Thyroid gland (tissue), 4 donors: Measurements from ENCODE around the gene SLC31A1. TPM values are rescaled to one million over a fixed set of nuclear protein-coding genes. Genes with fewer than 3 reads are reported as not detected.

Source experiments
- DNase-seq, 2 donors: peaks; one replicate each; pipeline ENCODE4 v3.0.0-alpha.2; 2019
- H3K27ac ChIP-seq, 3 donors: fragments of 200-600 bp; sonication (generic); 1 replicate in 2 of 3; 2 replicates in 1 of 3; pipeline ENCODE4 v1.5.1; 2016 to 2019; ENCODE audit warnings: mild to moderate bottlenecking in 1 of 3, moderate library complexity in 1 of 3
- H3K27me3 ChIP-seq: fragments of 200-600 bp; sonication (generic); one replicate; pipeline ENCODE4 v1.5.1; 2019
- H3K36me3 ChIP-seq, 2 donors: fragments of 200-600 bp; sonication (generic); one replicate each; pipeline ENCODE4 v1.5.1; 2016 to 2019
- H3K4me1 ChIP-seq, 2 donors: fragments of 200-600 bp; sonication (generic); one replicate each; pipeline ENCODE4 v1.5.1; 2017 to 2019
- H3K4me3 ChIP-seq, 3 donors: fragments of 200-600 bp; sonication (generic); replicated peaks in 1 of 3; 1 replicate in 2 of 3; 2 replicates in 1 of 3; pipeline ENCODE4 v1.5.1; 2016; ENCODE audit warnings: mild to moderate bottlenecking in 1 of 3
- H3K9me3 ChIP-seq: fragments of 200-600 bp; sonication (generic); one replicate; pipeline ENCODE4 v1.5.1; 2017
- POLR2A ChIP-seq, 2 donors: fragments of 450-650 bp; IDR thresholded peaks; one replicate each; pipeline ENCODE4 v1.6.1; 2017; ENCODE audit warnings: antibody characterized with exemption in 2 of 2, mild to moderate bottlenecking in 2 of 2, moderate library complexity in 1 of 2
- WGBS, 2 donors: methylation state at CpG; one replicate each; pipeline ENCODE4 v1.1.5; 2017; 5-methylcytosine and 5-hydroxymethylcytosine counted together
- intact Hi-C: fragments of 100-400 bp; cut with DNase I; formaldehyde crosslinking; loops from one replicate; pipeline ENCODE4 v1.15.1; 2023
- total RNA-seq, 4 donors: library from RNA; depleted of rRNA; stranded (reverse); fragments of >200 nt; gene quantifications; one replicate each; pipeline ENCODE4 v1.2.3, GENCODE V29; 2016
- TF ChIP-seq, protein P1 (sequence below), 6 experiments: fragments of 200-600 bp in 3 of 6; fragments of 450-650 bp in 3 of 6; sonication (generic) in 3 of 6; IDR thresholded peaks; one replicate each; pipeline ENCODE4 v1.5.1; 2016 to 2019; ENCODE audit warnings: antibody characterized with exemption in 6 of 6, mild to moderate bottlenecking in 2 of 6, inconsistent platforms in 1 of 6, moderate library complexity in 1 of 6

SLC31A1 gene
- total RNA-seq, 4 donors from 2014 or later = 12.0 to 21.6 (median 19.5) TPM

DNA sequence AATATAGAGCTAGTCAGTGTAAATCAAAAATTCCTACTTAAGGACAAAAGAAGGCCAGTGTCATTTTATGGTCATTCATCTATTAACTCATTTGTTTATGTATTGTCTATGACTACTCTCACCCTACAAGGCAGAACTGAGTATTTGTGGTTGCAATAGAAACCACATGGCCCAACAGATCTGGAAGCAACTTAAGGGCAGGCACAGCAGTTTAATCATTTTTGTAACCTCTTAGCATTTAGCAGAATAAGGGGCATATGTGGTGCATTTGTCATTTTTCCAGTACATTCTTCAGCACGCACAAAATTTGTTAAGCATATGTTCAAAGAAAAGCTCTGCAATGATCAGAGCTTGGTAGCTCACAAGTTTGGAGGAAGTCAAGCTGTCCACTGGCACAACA lies 1.4 kb upstream of the SLC31A1 start:
- H3K27me3 ChIP-seq = no peaks in the 10 kb centered on the region
- DNase-seq = no peak
- TF ChIP-seq, protein P1, sequence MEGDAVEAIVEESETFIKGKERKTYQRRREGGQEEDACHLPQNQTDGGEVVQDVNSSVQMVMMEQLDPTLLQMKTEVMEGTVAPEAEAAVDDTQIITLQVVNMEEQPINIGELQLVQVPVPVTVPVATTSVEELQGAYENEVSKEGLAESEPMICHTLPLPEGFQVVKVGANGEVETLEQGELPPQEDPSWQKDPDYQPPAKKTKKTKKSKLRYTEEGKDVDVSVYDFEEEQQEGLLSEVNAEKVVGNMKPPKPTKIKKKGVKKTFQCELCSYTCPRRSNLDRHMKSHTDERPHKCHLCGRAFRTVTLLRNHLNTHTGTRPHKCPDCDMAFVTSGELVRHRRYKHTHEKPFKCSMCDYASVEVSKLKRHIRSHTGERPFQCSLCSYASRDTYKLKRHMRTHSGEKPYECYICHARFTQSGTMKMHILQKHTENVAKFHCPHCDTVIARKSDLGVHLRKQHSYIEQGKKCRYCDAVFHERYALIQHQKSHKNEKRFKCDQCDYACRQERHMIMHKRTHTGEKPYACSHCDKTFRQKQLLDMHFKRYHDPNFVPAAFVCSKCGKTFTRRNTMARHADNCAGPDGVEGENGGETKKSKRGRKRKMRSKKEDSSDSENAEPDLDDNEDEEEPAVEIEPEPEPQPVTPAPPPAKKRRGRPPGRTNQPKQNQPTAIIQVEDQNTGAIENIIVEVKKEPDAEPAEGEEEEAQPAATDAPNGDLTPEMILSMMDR (IDR thresholded peaks at IDR 0.05) = no peak
- no peak for TF ChIP-seq POLR2A (IDR thresholded peaks at IDR 0.05)
- no peaks in the 10 kb centered on the region for H3K9me3 ChIP-seq
- intact Hi-C loops = loop anchor here (10.0 kb wide), 1 partner anchor 55 kb away; the partner anchor contains the start of genes CDC26 and PRPF4
- no peaks in the 10 kb centered on the region for H3K36me3 ChIP-seq
- H3K27ac ChIP-seq = peak overlapping the region in 1 of 3 donors; percentile 78
- WGBS, 2 donors = 19 to 32% methylated on average over 1 of the region's 1 CpG
- H3K4me1 ChIP-seq = peaks cover 19 to 26% of the 10 kb centered on the region in 2 donors
- H3K4me3 ChIP-seq = peak overlapping the region in 1 of 3 donors; percentile 77

DNA sequence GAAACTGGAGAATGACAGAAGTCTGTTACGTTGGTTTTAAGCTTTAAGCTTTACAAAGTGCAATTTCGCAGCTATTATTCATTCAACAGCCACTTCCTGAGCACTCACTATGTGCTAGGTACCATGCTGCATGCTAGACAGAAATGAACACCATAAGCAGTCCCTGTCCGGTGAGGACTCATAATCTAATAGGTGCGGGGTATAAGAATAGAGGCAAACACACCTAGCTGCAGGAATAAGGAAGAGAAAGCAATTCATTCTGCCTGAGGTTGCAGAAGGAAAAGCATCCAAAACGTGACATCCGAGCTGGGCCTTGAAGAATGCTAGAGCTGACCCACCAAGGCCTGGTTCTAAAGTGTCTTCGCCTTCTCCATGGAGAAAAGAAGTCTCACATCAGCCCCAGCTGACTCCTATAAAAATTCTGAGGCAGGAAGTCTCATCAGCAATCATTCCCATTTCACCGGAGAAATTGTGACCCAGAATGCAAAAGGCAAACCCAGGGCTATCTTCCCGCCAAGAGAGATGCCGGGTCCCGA lies 809 bp upstream of the SLC31A1 start:
- Histone ChIP-seq H3K4me3 (peak overlapping the region; percentile 33 to 96 (median 77)), H3K36me3 (no peaks in the 10 kb centered on the region), H3K4me1 (peaks cover 19 to 26% of the 10 kb centered on the region in 2 donors), H3K27ac (peak overlapping the region; percentile 50 to 78 (median 72)), H3K27me3 (no peaks in the 10 kb centered on the region), H3K9me3 (no peaks in the 10 kb centered on the region)
- DNase-seq = no peak
- intact Hi-C loops = loop anchor here (10.0 kb wide), 1 partner anchor 54 kb away; the partner anchor contains the start of genes CDC26 and PRPF4
- 7% methylated on average over 11 of the region's 11 CpGs for WGBS, 2 donors
- TF ChIP-seq, protein P1 (IDR thresholded peaks at IDR 0.05) = no peak
- no peak for TF ChIP-seq POLR2A (IDR thresholded peaks at IDR 0.05)

DNA sequence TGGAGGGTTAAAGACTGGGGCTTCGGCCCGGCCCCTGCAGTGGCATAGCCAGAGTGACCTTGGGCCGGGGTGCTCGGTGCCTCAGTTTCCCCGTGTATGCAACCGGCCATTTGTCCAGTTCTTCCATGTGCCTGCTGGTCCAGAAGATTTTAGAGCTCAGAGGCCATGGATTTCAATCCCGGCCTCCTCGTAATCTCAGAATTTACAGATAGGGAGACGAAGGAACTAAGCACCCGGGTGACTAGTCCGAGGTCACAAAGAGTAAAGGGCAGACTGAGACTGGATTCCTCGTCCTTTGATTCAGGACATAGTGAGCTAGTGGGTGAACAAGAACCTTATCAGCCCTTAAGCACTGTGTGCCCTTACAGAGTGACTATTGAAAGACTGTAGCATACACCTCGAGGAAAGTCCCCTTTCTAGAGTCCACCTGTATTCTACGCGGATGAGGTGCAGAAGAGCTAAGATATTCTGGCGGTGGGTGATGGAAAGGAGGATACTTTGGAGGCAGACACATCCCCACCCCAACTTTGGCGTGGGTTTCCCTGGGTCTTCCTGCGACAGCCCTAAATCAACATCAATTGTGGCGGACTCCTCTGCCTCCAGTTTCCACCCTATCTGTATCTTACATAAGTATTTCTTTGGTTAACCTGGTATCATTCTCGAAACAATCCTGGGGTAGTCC lies 597 bp downstream of the SLC31A1 start:
- H3K27ac ChIP-seq = peak overlapping the region in 2 of 3 donors; percentile 46 to 50
- WGBS, 2 donors = 8 to 10% methylated on average over 20 of the region's 20 CpGs
- H3K4me1 ChIP-seq = peaks cover 19 to 26% of the 10 kb centered on the region in 2 donors
- peak overlapping the region; percentile 50 to 77 (median 52) for H3K4me3 ChIP-seq
- H3K27me3 ChIP-seq = no peaks in the 10 kb centered on the region
- no peak for TF ChIP-seq POLR2A (IDR thresholded peaks at IDR 0.05)
- TF ChIP-seq, protein P1 (IDR thresholded peaks at IDR 0.05) = no peak
- H3K36me3 ChIP-seq = no peaks in the 10 kb centered on the region
- intact Hi-C loops = loop anchor here (10.0 kb wide), 1 partner anchor 53 kb away; the partner anchor contains the start of genes CDC26 and PRPF4
- no peaks in the 10 kb centered on the region for H3K9me3 ChIP-seq
- DNase-seq = no peak

DNA sequence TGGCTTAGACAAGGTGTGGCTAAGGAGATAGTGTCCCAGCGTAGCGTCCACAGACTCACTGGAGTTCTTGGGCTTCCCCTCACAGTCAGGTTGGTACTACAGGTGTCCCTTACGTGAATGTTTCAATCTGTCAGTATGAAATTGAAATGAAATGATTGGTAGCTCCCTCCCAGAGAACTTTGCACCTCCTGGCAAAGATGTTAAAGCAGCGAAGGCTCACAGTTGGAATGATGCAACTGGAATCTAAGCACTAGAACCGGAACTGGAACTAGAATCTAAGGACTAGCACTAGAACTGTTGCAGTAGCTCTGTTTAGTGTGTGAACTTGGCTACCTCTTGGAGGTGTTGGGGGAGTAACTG lies 1.1 kb downstream of the SLC31A1 start:
- intact Hi-C loops = loop anchor here (10.0 kb wide), 1 partner anchor 52 kb away; the partner anchor contains the start of genes CDC26 and PRPF4
- Histone ChIP-seq H3K4me1 (peaks cover 19 to 26% of the 10 kb centered on the region in 2 donors), H3K9me3 (no peaks in the 10 kb centered on the region), H3K36me3 (no peaks in the 10 kb centered on the region), H3K4me3 (peak overlapping the region in 1 of 3 donors; percentile 77), H3K27me3 (no peaks in the 10 kb centered on the region), H3K27ac (no peak overlapping the region)
- no peak for DNase-seq
- 66 to 74% methylated on average over 5 of the region's 5 CpGs for WGBS, 2 donors
- no peak for TF ChIP-seq POLR2A (IDR thresholded peaks at IDR 0.05)
- TF ChIP-seq, protein P1 (IDR thresholded peaks at IDR 0.05) = no peak

DNA sequence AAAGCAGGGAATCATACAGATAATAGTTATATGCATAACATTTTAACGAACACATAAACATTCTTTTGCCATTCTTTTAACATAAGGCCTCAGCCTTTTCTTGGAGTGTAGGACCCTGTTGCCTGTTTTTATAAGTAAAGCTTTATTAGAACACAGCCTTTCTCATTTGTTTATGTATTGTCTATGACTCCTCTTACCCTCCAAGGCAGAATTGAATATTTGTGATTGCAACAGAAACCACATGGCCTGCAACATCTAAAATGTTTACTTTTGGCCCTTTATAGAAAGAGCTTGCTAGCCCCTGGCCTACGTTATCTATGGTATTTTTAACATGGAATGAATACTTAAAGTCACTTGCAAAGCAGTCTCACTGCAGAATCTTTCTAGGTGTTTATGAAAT lies 2.6 kb downstream of the SLC31A1 start:
- no peak for DNase-seq
- no peaks in the 10 kb centered on the region for H3K9me3 ChIP-seq
- TF ChIP-seq, protein P1 (IDR thresholded peaks at IDR 0.05) = no peak
- no peak for TF ChIP-seq POLR2A (IDR thresholded peaks at IDR 0.05)
- H3K36me3 ChIP-seq = no peaks in the 10 kb centered on the region
- no peak overlapping the region for H3K27ac ChIP-seq
- H3K4me3 ChIP-seq = no peak overlapping the region
- H3K27me3 ChIP-seq = no peaks in the 10 kb centered on the region
- H3K4me1 ChIP-seq = peaks cover 19 to 24% of the 10 kb centered on the region in 2 donors
- intact Hi-C loops = loop anchor here (10.0 kb wide), 1 partner anchor 51 kb away; the partner anchor contains the start of genes CDC26 and PRPF4
- 88 to 95% methylated on average over 2 of the region's 2 CpGs for WGBS, 2 donors
